HG02973 (cell line): Measurements from ENCODE around the gene PGM5.
"Not testable (repeated sequence)": the region's sequence is repeated elsewhere in the genome, so short reads cannot be mapped to it uniquely, and the experiment has no call there.

Experiments used
- ATAC-seq: cut with Tn5 transposase; IDR thresholded peaks from one replicate; pipeline ENCODE4 v1.9.1; 2021; ENCODE audit warnings: moderate library complexity; ENCODE audit not compliant: unreplicated experiment

PGM5 gene

DNA sequence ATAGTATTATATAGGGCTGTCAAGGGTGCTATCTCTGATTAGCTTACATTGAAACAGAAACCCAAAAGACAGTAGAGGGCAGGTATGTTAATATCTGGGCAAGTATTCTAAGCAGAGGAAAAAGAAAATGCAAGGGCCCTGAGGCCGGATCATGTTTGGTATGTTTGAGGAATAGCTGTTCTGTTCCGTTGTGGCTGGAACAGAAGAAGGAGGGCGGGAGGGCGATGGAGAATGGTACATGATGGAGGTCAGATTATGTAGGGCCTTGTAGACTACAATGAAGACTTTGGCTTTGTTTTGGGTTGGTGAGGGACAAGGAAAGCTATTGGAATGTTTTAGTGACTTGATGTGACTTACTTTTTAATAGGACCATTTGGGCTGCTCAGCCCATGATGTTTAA, 19.4 kb downstream of the PGM5 start:
- not testable (repeated sequence) for ATAC-seq

DNA sequence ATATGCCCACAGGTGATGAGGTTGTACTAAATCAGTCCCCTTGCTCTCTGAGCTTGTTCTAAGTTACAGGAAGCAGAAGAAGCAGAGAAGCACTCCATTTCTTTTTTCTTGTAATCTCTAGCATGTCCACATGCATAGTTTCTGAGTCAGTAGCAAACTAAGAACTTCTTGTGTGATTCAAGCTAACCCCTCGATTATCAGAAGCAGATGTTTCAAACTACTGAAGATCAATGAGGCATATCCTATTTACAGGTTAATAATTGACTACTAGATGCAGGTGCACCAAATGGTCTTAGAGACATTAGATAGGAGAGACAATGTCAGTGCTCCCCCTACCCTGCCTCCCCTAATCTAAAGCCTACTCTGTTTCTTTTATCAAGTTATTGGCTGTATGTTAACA, 21.3 kb downstream of the PGM5 start:
- ATAC-seq: peak; percentile 67

DNA sequence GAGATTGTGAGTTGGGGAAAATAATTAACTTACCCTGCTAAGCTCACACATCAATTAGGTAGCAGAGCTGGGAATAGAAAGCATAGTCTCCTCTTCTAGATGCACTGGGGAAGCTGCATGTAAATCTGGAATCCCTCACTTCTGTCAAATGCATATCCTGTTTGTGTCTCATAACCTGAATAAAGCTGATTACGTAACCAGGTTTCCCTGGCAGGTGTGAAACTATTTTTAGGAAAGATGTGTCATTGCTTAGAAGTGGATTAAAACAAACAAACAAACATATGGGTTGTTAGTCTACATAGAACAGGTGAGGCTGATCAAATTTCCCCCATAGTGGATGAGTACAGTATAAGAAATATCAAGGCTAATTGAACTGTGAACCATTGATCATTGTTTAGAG, 27.5 kb downstream of the PGM5 start:
- ATAC-seq: not testable (repeated sequence)

DNA sequence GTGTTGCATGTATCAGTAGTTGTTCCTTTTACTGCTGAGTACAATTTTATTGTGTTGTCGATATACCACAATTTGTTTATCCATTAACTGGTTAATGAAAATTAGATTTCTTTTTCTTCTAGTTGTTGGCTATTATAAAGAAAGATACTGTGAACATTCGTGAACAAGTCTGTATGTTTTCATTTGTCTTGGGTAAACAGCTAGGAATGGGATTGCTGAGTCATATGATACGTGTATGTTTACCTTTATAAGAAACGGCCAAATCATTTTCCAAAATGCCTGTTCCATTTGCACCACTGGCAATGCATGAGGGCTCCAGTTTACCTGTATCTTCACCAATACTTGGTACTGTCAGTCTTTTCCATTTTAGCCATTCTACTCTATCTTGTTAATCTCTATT, 33.1 kb downstream of the PGM5 start:
- ATAC-seq: not testable (repeated sequence)

DNA sequence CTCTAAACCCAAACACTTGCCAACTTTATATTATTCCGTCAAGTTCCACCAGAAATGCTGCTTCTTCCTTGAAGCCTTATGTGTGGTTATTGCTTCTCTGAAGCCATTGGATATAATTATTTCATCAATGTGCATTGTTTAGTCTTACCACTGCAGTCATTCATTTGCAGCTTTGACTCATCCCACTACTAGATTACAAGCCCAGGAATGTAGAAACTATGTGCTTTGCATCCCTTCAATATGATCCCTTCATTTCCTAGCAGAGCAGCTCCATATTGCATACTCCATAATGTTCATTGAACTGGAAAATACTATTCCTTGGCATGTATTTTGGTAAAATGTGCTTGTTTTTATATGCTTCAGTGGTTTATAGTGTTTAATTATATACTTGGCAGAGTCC, 34.3 kb downstream of the PGM5 start:
- not testable (repeated sequence) for ATAC-seq

DNA sequence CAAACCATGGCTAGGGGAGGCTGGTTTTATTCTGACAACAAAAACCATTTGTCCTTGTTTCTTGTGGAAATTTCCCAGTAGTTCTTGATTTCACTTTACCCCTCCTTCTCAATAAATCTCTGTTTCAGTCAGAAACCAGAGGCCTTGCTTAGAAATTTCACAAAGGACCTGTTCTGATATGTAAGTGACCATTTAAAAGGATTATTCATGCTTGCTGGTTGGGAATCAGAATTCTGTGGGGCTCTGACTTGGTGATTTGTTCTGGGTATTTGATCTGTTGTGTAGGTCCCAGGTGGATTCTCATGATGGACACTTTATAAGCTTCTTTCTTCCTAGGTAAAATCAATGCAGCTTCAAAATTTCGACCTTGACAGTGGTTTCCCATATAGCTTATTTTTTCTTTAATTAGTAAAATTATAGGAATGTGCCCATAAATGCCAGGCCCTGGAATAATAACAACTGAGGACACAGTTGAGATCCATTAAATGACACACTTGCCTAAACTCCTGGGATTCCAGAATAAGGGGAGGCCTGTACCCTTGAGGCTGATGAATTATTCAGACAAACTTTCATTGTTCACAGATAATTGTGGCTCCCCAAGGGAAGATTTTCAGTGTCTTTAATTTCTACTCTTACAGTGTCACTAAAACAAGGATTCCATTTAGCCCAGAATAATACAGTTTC, 40.1 kb downstream of the PGM5 start:
- ATAC-seq: not testable (repeated sequence)

DNA sequence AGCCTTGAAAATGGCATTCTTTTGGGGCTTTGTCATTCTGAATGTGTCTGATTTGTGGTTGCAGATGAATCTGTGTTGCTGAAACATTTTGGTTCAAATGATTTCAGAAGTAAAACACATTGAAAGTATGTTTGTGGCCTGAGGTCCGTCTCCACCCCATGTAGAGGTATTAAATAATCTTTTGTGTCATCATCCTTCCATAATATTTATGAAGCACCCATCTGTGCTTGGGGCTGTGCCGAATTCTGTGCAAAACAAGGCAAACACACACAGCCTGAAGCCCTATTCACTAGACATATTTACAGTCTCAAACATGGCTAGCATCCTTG, 40.6 kb downstream of the PGM5 start:
- ATAC-seq: not testable (repeated sequence)

DNA sequence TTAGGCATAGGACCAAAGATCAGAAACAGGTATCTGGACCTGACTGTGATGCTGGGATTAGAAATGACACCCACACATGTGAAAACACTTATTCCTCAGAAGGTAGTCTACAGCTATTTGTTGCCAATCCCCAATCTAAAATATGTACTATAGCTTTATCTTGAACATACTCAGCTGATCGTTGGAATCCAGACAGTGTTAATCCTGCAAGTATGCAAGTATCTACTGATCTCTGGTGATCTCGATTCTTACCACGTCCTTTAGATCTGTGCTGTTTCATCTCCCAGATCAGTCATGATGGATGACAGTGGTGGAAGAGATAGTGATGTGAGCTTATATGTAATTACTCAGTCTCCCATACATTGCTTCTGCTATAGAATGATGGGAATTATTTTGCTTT, 41.4 kb downstream of the PGM5 start:
- ATAC-seq: not testable (repeated sequence)

DNA sequence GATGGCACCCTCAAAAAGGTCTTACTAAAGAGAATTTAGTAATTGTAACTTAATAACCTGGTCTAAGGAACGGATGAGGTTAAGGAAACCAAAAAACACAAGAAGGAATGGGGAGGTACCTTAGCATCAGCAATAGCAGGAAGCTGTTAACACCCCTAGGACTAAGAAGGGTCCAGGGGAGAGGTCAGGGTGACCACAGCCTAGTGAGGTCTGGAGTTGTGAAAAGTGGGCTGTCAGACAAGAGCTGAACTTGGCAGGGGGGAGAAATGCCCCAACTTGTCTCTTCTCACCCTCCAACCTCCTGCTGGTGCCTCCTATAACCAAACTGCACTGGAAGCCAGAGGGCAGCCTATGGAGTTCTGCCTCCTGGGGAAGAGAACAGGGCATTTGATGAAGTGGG, 41.9 kb downstream of the PGM5 start:
- ATAC-seq: not testable (repeated sequence)

DNA sequence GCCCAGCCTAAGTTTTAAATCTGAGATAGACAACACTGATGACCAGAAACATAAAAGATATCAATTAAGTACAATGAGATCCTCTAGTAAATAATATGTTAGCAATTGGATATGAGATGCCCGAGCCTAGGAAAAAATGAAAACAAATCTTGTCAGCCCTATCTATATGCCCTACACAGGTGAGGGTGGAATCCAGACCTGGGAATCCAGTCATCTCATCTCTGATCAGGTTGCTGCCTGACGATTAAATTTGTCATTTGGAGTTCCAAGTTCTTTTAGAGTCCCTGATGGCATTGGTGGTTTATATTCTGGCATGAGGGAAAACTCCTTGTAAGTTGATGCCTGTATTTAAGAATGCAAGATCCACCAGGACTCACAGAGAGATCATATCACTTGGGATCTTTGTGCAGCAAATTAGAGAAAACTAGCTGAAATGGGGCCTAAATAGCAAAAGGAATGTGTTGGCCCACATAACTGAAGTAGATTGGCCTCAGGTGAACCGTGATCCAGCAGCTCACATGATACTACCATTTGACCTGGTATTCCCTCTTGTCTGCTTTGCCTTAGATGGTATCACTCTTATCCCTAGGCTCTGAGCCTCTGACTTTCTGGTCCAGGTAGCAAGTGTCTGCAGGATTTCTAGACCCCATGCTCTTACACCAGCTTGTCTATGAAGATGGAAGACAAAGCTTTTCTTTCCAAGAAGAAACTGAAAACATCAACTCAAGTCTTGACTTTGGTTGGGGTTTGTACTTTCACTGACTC, 48.2 kb downstream of the PGM5 start:
- ATAC-seq: not testable (repeated sequence)

DNA sequence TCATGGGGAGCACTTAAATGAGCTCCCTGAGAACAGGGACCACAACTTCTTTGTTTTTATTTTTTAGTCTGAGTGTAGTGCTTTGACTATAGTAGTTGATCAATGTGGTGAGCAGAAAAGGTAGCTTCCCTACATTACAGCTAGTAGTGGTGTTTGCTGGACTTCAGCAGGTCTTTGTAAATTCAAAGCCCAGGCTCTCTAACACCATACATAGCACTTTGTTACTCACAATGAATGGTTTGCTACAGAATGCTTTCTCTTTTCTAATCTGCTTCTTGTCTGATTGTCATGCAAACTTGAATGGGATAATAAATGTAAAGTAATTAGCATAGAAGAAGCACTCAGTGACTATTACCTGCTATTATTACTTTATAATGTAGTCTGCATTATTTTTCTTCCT, 55.5 kb downstream of the PGM5 start:
- ATAC-seq: not testable (repeated sequence)

DNA sequence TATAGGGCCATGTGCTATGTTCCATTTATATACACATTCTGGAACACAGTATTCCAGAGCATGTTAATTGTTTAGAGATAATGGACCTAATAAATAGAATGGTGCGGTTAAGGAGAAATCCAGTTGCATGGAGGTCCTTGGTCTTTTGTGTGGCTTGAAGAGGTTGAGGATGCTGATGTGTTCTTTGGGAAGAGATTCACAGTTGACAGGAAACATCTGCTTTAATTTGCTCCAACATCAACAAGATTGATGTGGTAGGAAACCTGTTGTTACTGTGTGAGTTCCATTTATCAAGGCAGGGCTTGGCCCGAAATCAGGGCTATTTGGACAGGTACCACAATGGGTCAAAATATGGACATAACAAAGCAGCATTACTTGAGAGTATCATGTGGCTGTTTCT, 56.3 kb downstream of the PGM5 start:
- ATAC-seq: not testable (repeated sequence)

DNA sequence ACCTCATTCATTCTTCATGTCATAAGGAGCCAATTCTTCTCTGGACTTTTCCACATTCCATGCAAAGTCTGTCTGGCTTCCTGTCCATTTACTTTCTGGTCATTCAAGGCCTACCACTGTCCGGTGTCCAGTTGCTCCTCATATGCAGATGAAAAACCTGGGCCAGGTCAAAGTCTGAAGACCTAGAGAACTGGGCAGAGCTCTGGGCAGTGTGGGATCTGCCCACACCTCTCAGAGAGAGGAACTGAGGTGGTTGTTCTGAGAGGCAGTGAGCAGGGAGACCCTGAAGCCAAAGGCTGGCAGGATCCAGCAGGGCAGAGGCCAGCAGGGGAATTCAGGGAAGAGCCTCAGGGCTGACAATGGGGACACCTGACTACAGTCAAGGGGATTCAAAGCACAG, 58.7 kb downstream of the PGM5 start:
- not testable (repeated sequence) for ATAC-seq

DNA sequence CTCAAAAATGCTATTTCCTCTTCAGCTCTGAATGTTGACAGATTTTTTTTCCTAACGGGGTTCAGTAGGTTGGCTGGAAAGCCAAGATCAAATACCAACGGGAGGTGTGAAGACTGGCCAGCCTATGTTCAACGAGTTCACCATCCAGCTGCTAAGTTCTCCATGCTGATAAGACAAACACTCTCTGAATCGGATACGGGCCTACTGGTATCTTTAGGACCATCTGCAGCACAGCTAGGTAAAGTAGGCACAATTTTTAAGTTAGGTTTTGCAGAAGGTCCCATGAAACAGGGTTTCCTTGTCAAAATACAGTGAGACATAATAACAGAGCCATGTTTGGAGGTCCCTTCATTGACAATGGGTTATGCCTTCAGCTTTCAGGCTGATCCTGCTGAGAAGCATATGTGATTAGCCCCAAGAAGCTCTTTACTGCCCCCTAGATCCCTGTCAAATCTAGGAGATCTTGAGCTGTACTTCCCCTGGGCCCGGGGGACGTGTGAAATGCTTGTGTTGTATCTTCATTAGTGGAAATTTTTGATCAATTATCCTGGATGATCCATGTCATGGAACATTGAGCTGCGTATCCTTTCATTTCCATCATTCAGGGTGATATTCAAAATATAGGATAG, 60.6 kb downstream of the PGM5 start:
- no peak for ATAC-seq

DNA sequence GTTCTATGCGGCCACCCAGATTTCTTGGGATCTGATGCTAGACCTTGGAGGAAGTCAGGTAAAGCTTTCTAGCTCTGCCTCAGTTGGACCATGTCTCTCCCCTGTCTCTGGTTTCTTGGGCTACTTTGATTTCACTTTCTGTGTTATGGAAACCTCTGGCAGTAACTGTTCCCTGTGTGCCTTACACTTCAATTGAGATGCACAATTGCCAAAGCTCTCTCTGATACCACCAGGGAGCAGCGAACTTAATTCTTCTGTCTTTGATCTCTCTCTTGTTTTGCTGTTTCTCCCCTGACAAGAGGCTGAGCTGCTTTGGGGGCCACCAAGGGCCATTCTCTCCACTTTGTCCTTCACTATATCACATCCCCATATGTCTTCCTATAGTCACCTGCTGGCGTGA, 61.4 kb downstream of the PGM5 start:
- ATAC-seq: no peak

DNA sequence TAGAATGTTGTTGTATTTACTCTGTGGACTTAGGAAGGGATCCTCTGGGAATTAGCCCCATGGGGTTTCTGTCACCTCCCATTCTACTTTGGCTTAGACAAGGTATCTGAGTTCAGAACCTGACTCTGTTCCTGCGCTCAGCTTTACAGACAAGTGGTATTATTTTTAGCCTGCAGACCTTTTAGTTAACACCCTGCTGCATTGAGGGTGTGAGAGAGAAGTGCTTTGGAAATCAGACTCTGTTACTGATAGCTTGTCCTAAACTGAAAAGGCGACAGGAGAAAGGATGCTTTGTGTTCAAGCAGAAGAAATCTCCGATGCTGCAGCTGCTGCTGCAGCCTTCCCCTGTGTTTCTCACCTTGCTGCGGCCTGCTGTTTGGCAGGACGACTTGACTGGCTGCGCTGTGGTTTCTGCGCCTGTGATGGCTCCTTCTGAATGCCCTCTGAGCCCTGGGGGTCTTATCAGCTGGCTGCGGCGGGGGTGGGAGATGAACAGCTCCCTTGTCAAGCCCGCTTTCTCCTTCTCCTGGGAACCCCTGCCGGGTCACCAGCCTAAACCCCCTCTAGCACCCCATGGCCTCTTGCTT, 61.9 kb downstream of the PGM5 start:
- ATAC-seq: no peak

DNA sequence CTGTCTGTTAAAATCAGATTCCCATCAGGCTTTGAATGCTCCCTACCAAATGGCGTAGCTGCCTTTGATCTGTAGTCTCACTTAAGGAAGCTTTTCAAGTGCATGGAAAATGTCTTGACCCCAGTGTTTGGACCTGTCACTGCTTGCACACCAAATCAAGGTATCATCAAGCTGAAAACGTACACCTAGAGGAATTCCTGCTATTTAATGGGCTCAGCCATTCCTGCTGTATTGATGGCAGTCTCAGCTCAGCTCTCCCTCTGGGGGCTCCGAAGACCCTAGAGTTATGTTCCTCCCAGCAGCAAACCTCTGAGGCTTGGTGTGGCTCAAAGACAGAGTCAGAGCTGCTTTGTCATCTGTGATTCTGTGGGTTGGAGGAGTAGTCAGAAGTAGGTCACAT, 63.5 kb downstream of the PGM5 start:
- ATAC-seq: no peak

DNA sequence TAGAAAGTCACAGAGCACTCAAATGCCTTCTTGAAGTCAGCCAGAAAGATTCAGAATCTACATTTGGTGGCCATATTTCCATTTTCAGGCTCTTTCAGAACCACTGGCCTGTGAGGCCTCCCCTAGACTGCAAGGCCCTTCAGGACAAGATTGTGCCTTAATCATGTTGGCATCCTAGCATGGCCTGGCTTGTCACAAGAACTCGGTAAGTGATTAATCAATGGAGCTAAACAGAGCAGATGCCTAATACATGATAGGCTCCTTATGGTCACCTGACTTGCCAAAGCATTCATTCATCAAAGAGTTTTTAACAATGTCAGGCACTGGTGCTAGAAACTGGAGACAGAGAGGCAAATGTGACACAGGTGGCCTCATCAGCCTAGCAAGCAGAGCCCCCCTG, 70.3 kb downstream of the PGM5 start:
- ATAC-seq: no peak

DNA sequence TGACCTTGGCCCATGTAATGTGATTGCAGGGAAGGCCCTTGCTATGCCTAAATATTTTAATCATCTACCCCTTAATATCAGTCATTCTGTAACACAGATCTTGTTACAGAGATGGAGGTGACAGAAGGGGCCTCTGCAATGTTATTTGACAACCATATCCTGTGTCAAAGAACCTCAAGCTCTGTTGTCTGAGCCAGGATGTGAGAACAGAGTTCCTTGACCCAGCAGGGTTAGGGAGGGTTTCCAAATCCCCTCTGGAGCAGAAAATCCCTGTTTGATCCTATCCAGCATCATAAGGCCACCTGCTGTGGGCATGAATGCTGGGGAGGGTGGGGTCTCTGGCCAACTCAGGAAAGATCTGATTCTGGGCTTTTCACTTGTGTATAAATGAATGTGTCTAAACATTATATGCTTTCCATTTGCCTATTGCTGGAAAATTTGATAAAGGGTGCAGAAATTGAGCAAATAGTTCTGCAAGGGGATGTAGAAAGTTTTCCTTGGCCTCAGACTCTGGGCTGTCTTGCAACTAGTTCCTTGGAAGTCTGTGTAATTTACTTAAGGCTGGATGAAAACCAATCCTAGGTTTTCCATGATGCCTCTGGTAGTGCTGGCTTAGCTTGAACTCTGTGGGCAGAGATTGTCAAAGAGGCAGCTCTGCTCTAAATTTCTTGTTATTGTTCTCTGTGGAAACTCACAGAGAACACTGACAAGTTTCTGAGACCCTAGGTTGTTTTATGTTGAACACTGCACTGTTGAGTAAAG, 71.0 kb downstream of the PGM5 start:
- no peak for ATAC-seq

DNA sequence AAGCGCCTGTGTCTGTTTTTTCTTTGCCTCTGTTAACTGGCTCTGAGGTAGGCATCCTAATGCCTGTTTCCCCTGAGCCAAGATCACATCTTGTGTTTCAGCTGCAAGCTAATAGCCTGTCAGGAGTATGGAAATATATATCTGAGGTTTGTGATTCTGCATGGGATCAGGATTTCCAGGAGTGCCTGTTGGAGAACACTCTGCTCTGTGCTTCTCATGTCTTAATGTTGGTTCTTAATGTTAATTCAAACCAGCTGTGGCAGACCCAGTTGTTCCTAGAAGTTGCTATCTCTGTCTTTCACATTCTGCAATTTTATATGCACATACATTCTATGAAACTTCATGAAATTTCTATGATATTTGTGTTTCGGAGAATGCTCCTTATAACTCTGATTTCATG, 72.1 kb downstream of the PGM5 start:
- no peak for ATAC-seq

DNA sequence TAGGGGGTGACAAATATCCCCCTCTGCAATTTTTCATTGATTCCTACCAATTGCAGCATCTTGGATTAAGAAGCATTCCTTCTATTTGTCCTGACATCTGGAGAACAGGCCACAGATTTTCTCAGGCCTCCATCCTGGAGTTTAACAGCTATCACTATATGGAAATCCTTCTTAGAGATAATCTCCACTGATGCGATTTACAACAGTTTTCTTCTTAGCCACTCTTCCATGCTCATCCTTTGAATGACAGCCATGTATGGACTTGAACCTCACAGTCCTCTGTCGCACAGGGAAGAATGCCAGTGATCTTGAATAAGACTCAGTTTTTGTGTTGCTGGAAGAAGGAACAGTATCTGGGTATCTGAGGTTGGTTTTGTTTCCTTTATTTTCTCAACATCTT, 73.2 kb downstream of the PGM5 start:
- ATAC-seq: no peak
